K562 (cell line): ENCODE measurements around the gene CSAG2. TPM values are rescaled to one million over a fixed set of nuclear protein-coding genes. Genes with fewer than 3 reads are reported as not detected.

Experiments used
- ATF7 ChIP-seq: fragments of 450-650 bp; IDR thresholded peaks from 2 replicates; pipeline ENCODE4 v1.7.1; 2014; ENCODE audit warnings: mild to moderate bottlenecking, moderate library complexity
- BCOR ChIP-seq: fragments of 450-650 bp; IDR thresholded peaks from 2 replicates; pipeline ENCODE4 v1.6.1; 2016
- BRD9 ChIP-seq: fragments of 450-650 bp; IDR thresholded peaks from 2 replicates; pipeline ENCODE4 v1.6.1; 2018; ENCODE audit warnings: low read depth; ENCODE audit not compliant: partially characterized antibody
- C11orf30 ChIP-seq: fragments of 450-650 bp; IDR thresholded peaks from 2 replicates; pipeline ENCODE4 v1.6.1; 2016; ENCODE audit warnings: low read depth, mild to moderate bottlenecking
- CREB1 ChIP-seq, 2 experiments: sonication (generic) in 1 of 2; formaldehyde crosslinking in 1 of 2; IDR thresholded peaks; 2 replicates each; pipeline versions ENCODE4 v1.6.1 to v1.8.0; 2012 to 2022; ENCODE audit warnings: inconsistent platforms in 1 of 2, mild to moderate bottlenecking in 1 of 2, missing genetic modification reagents in 1 of 2, moderate library complexity in 1 of 2
- DLX4 ChIP-seq: fragments of 250-450 bp; sonication (Bioruptor Pico); IDR thresholded peaks from 2 replicates; pipeline ENCODE4 v1.6.1; 2021; ENCODE audit warnings: mild to moderate bottlenecking
- EWSR1 ChIP-seq: fragments of 450-650 bp; IDR thresholded peaks from 2 replicates; pipeline ENCODE4 v1.6.1; 2018; ENCODE audit warnings: borderline replicate concordance, mild to moderate bottlenecking, low read depth, moderate library complexity; ENCODE audit not compliant: partially characterized antibody
- JUNB ChIP-seq: fragments of 450-650 bp; formaldehyde crosslinking; conservative IDR thresholded peaks from 2 replicates; pipeline ENCODE4 v1.4.0; 2020; ENCODE audit warnings: mild to moderate bottlenecking
- MTA1 ChIP-seq: fragments of 450-650 bp; IDR thresholded peaks from 2 replicates; pipeline ENCODE4 v1.6.1; 2017; ENCODE audit warnings: borderline replicate concordance
- NR2C2 ChIP-seq, 2 experiments: fragments of 200-800 bp in 1 of 2; sonication (Bioruptor generic) in 1 of 2; sonication (generic) in 1 of 2; formaldehyde crosslinking in 1 of 2; IDR thresholded peaks; 2 replicates each; pipeline versions ENCODE4 v1.6.1 to v1.8.0; 2016 to 2022; ENCODE audit warnings: mild to moderate bottlenecking in 1 of 2, missing compliant biosample characterization in 1 of 2, missing genetic modification characterization in 1 of 2, missing genetic modification reagents in 1 of 2
- POLR2A ChIP-seq: fragments of 450-650 bp; conservative IDR thresholded peaks from 2 replicates; pipeline ENCODE4 v1.6.1; 2016
- POLR2H ChIP-seq: IDR thresholded peaks from 2 replicates; pipeline ENCODE4 v1.6.1; 2016; ENCODE audit warnings: missing genetic modification characterization, low read depth, mild to moderate bottlenecking, control low read depth, missing compliant biosample characterization, moderate library complexity
- TOE1 ChIP-seq, 2 experiments: fragments of 450-650 bp in 1 of 2; sonication (generic) in 1 of 2; formaldehyde crosslinking in 1 of 2; IDR thresholded peaks; 2 replicates each; pipeline versions ENCODE4 v1.7.1 to v1.8.0; 2016 to 2022; ENCODE audit warnings: borderline replicate concordance in 2 of 2, mild to moderate bottlenecking in 2 of 2, antibody characterized with exemption in 1 of 2, inconsistent platforms in 1 of 2, low read depth in 1 of 2, missing genetic modification reagents in 1 of 2, moderate library complexity in 1 of 2
- TSHZ1 ChIP-seq: fragments of 250-450 bp; sonication (Bioruptor Pico); IDR thresholded peaks from 2 replicates; pipeline ENCODE4 v1.4.0; 2020; ENCODE audit warnings: mild to moderate bottlenecking, moderate library complexity
- USF2 ChIP-seq: sonication (generic); formaldehyde crosslinking; IDR thresholded peaks from 2 replicates; pipeline ENCODE4 v1.5.0; 2020; ENCODE audit warnings: missing genetic modification reagents
- ZNF518B ChIP-seq: fragments of 250-450 bp; sonication (Bioruptor Pico); IDR thresholded peaks from 2 replicates; pipeline ENCODE4 v1.5.0; 2021; ENCODE audit warnings: mild to moderate bottlenecking, moderate library complexity
- ZNF644 ChIP-seq: fragments of 200-800 bp; sonication (Bioruptor generic); IDR thresholded peaks from 2 replicates; pipeline ENCODE4 v1.6.1; 2016; ENCODE audit warnings: low read depth, missing genetic modification characterization, missing compliant biosample characterization
- ZNF75A ChIP-seq: fragments of 450-650 bp; formaldehyde crosslinking; IDR thresholded peaks from 2 replicates; pipeline ENCODE4 v1.4.0; 2020; ENCODE audit warnings: mild to moderate bottlenecking
- polyA plus RNA-seq, 8 experiments: library from polyadenylated mRNA; depleted of rRNA in 4 of 8; stranded (reverse) in 5 of 8; unstranded in 3 of 8; fragments of >200 nt; fragmentation: Nextera tagmentation in 2 of 8; fragmentation: Illumina TruSeq in 1 of 8; extraction: Ambion mirVana in 2 of 8; extraction: Trizol in 1 of 8; gene quantifications; 2 replicates each; pipeline versions ENCODE4 v1.2.1 to v1.2.3, GENCODE V29; 2011 to 2014; ENCODE audit warnings: inconsistent platforms in 1 of 8, missing spikeins in 1 of 8
- total RNA-seq, 7 experiments: library from RNA; depleted of rRNA in 6 of 7; stranded (reverse); fragments of >200 nt in 6 of 7; fragmentation: Illumina TruSeq in 2 of 7; extraction: Trizol in 2 of 7; gene quantifications; 2 replicates each; pipeline versions ENCODE4 v1.2.1 to v1.2.3, GENCODE V29; 2011 to 2021; ENCODE audit warnings: low replicate concordance in 1 of 7

CSAG2 gene
- total and polyA plus RNA-seq, 9 of the 15 experiments (the other 6 are each of a cell fraction or from before 2014, with no cell fraction given): 0.18 to 0.38 (median 0.27) TPM; not detected in 5

- peak; percentile 82 for TF ChIP-seq USF2 (CRISPR knock-in tag)
- TF ChIP-seq DLX4: no peak
- TF ChIP-seq BCOR: no peak
- TF ChIP-seq MTA1: peak; percentile 83; the same call in 1 of the 2 replicates
- TF ChIP-seq ZNF75A: no peak
- 0 out of 2 replicates have a peak, but pooled peaks have one; percentile 29 for TF ChIP-seq POLR2A
- no peak for TF ChIP-seq ATF7
- no peak for TF ChIP-seq ZNF518B (CRISPR knock-in tag)
- peak; percentile 87 for TF ChIP-seq NR2C2 (CRISPR knock-in tag; IDR thresholded peaks at IDR 0.05)
- TF ChIP-seq NR2C2 (tag; IDR thresholded peaks at IDR 0.05): peak; percentile 95
- no peak for TF ChIP-seq POLR2H (tag)
- TF ChIP-seq EWSR1: no peak
- TF ChIP-seq JUNB: no peak
- TF ChIP-seq C11orf30: peak; percentile 87
- TF ChIP-seq CREB1 (IDR thresholded peaks at IDR 0.05): peak; percentile 90
- peak; percentile 89 for TF ChIP-seq CREB1 (CRISPR knock-in tag; IDR thresholded peaks at IDR 0.05)
- peak; percentile 37; the same call in 1 of the 2 replicates for TF ChIP-seq TOE1 (IDR thresholded peaks at IDR 0.05; ENCODE audit: borderline replicate concordance)
- TF ChIP-seq TOE1 (CRISPR knock-in tag; IDR thresholded peaks at IDR 0.05; ENCODE audit: borderline replicate concordance, low read depth): no peak
- no peak for TF ChIP-seq BRD9
- no peak for TF ChIP-seq TSHZ1 (CRISPR knock-in tag)
- no peak for TF ChIP-seq ZNF644 (tag)
Observed at GRCh38 chrX:152733261-152733975, 24.3 kb upstream of the CSAG2 start, which contains the start of the genes CSAG1 and MAGEA12 (continued).
